A549 (cell line): ENCODE data around the gene PRR23E. TPM values are rescaled to one million over a fixed set of nuclear protein-coding genes. Genes with fewer than 3 reads are reported as not detected.

Experiments used
- ATAC-seq, 2 experiments: fragments of 200-7000 bp in 1 of 2; fragments of >200 bp in 1 of 2; cut with Nextera tagmentation in 1 of 2; cut with Tn5 transposase in 1 of 2; 3 replicates each; pipeline versions ENCODE4 v1.8.0 to v1.9.1; 2018 to 2020; ENCODE audit warnings: mild to moderate bottlenecking in 1 of 2, moderate library complexity in 1 of 2
- CTCF ChIA-PET: fragments of 300-600 bp; sonication (Branson Sonifier 250); formaldehyde crosslinking; extraction: SDS; loops from one replicate; lab custom pipeline; 2021; ENCODE audit warnings: antibody characterized with exemption, inconsistent platforms; lab: Yijun Ruan, JAX
- POLR2A ChIA-PET: fragments of 350-600 bp; formaldehyde crosslinking; extraction: SDS; loops from one replicate; lab custom pipeline; 2021; ENCODE audit warnings: antibody characterized with exemption, inconsistent platforms; lab: Yijun Ruan, JAX
- DNase-seq, 2 experiments: peaks; one replicate each; pipeline versions ENCODE4 v3.0.0 to v3.0.0-alpha.2; 2011 to 2016; ENCODE audit warnings: low read depth in 1 of 2, low spot score in 1 of 2
- FAIRE-seq: peaks from 2 replicates; lab custom pipeline; 2011; peaks lifted over from hg19 to GRCh38; lab: Jason Lieb, UNC
- H3K27ac ChIP-seq, 2 experiments: fragments of >200 bp; sonication (Bioruptor Twin); formaldehyde crosslinking; 3 replicates each; pipeline ENCODE4 v1.5.1; 2016 to 2017
- H3K4me1 ChIP-seq: fragments of >200 bp; sonication (Bioruptor Twin); formaldehyde crosslinking; 3 replicates; pipeline ENCODE4 v1.6.1; 2016
- H3K4me2 ChIP-seq: fragments of >200 bp; sonication (Bioruptor Twin); formaldehyde crosslinking; 3 replicates; pipeline ENCODE4 v1.6.1; 2016
- H3K4me3 ChIP-seq: fragments of >200 bp; sonication (Bioruptor Twin); formaldehyde crosslinking; 3 replicates; pipeline ENCODE4 v1.5.1; 2016
- H3K9me3 ChIP-seq: fragments of >200 bp; sonication (Bioruptor Twin); formaldehyde crosslinking; 3 replicates; pipeline ENCODE4 v1.6.1; 2016
- BHLHE40 ChIP-seq: IDR thresholded peaks from 2 replicates; pipeline ENCODE4 v1.6.1; 2012; ENCODE audit warnings: low read depth, low read length, inconsistent platforms
- CBX2 ChIP-seq: fragments of 200-600 bp; sonication (generic); IDR thresholded peaks from 2 replicates; pipeline ENCODE4 v1.6.1; 2016; ENCODE audit warnings: low read depth, mild to moderate bottlenecking, borderline replicate concordance
- CEBPB ChIP-seq, 2 experiments: fragments of >200 bp in 1 of 2; sonication (Bioruptor Twin) in 1 of 2; formaldehyde crosslinking in 1 of 2; IDR thresholded peaks; 2 replicates each; pipeline ENCODE4 v1.6.1; 2012 to 2016
- CHD2 ChIP-seq: fragments of 150-350 bp; IDR thresholded peaks from 2 replicates; pipeline ENCODE4 v1.6.1; 2014; ENCODE audit warnings: low read length; ENCODE audit not compliant: partially characterized antibody
- EHMT2 ChIP-seq: fragments of 200-600 bp; sonication (generic); IDR thresholded peaks from 2 replicates; pipeline ENCODE4 v1.6.1; 2016; ENCODE audit warnings: antibody characterized with exemption, low read depth, mild to moderate bottlenecking, moderate library complexity
- HDAC2 ChIP-seq: fragments of 200-600 bp; sonication (generic); IDR thresholded peaks from 2 replicates; pipeline ENCODE4 v1.6.1; 2016
- HEYL ChIP-seq: fragments of 250-450 bp; sonication (Bioruptor Pico); IDR thresholded peaks from 2 replicates; pipeline ENCODE4 v1.8.0; 2021; ENCODE audit warnings: mild to moderate bottlenecking, moderate library complexity
- HOXB13 ChIP-seq: fragments of 250-450 bp; sonication (Bioruptor Pico); IDR thresholded peaks from 2 replicates; pipeline ENCODE4 v1.5.0; 2020; ENCODE audit warnings: low read depth, mild to moderate bottlenecking, moderate library complexity
- NPAS2 ChIP-seq: fragments of 250-450 bp; sonication (Bioruptor Pico); IDR thresholded peaks from 2 replicates; pipeline ENCODE4 v1.8.0; 2022; ENCODE audit warnings: mild to moderate bottlenecking, moderate library complexity, borderline replicate concordance
- NR3C1 ChIP-seq: fragments of >200 bp; sonication (Bioruptor Twin); formaldehyde crosslinking; IDR thresholded peaks from 3 replicates; pipeline ENCODE4 v1.6.1; 2017
- PBX3 ChIP-seq: IDR thresholded peaks from 2 replicates; pipeline ENCODE4 v1.6.1; 2012
- RARB ChIP-seq: fragments of 250-450 bp; sonication (Bioruptor Pico); IDR thresholded peaks from 2 replicates; pipeline ENCODE4 v1.8.0; 2021; ENCODE audit warnings: mild to moderate bottlenecking, moderate library complexity
- RFX5 ChIP-seq: fragments of 450-650 bp; IDR thresholded peaks from 2 replicates; pipeline ENCODE4 v1.7.1; 2014; ENCODE audit warnings: antibody characterized with exemption, mild to moderate bottlenecking, moderate library complexity
- RNF2 ChIP-seq: fragments of 200-600 bp; sonication (generic); IDR thresholded peaks from 2 replicates; pipeline ENCODE4 v1.6.1; 2016; ENCODE audit warnings: low read depth, mild to moderate bottlenecking, antibody characterized with exemption, moderate library complexity, borderline replicate concordance
- ZSCAN20 ChIP-seq: fragments of 250-450 bp; sonication (Bioruptor Pico); IDR thresholded peaks from 2 replicates; pipeline ENCODE4 v1.8.0; 2022; ENCODE audit warnings: mild to moderate bottlenecking, moderate library complexity
- WGBS: methylation state at CpG from one replicate; pipeline ENCODE4 v1.1.6; 2017; ENCODE audit errors: missing lambda C conversion rate; 5-methylcytosine and 5-hydroxymethylcytosine counted together
- polyA plus RNA-seq, 4 experiments: library from polyadenylated mRNA; depleted of rRNA in 3 of 4; stranded (reverse); fragments of >200 nt; fragmentation: RNase III in 1 of 4; extraction: RNeasy Plus Mini Kit Qiagen cat#74134 plus additional on column Dnase treatment in 1 of 4; gene quantifications; 2 replicates in 3 of 4; 3 replicates in 1 of 4; pipeline ENCODE4 v1.2.3, GENCODE V29; 2011 to 2017
- TF ChIP-seq, protein P1 (sequence below): fragments of 200-600 bp; sonication (generic); IDR thresholded peaks from 2 replicates; pipeline ENCODE4 v1.6.1; 2016; ENCODE audit warnings: antibody characterized with exemption, mild to moderate bottlenecking, moderate library complexity
- TF ChIP-seq, protein P2 (sequence below): fragments of >200 bp; sonication (Bioruptor Twin); formaldehyde crosslinking; IDR thresholded peaks from 3 replicates; pipeline ENCODE4 v1.6.1; 2016
- TF ChIP-seq, protein P3 (sequence below): fragments of 250-450 bp; sonication (Bioruptor Pico); IDR thresholded peaks from 2 replicates; pipeline ENCODE4 v1.5.0; 2021; ENCODE audit warnings: mild to moderate bottlenecking, moderate library complexity, borderline replicate concordance
- TF ChIP-seq, protein P4 (sequence below): fragments of 450-650 bp; IDR thresholded peaks from 2 replicates; pipeline ENCODE4 v1.6.1; 2014; ENCODE audit warnings: antibody characterized with exemption

PRR23E gene
- polyA plus RNA-seq, 2 of the 4 experiments (the other 2 are of a cell fraction), result not detected

- DNase-seq (no peak), ATAC-seq (no peak), FAIRE-seq (no peak)
- no peak overlapping the region for H3K4me3 ChIP-seq
- TF ChIP-seq CEBPB (IDR thresholded peaks at IDR 0.05) (no peak), HEYL (CRISPR knock-in tag) (no peak), HOXB13 (CRISPR knock-in tag) (no peak), RARB (CRISPR knock-in tag) (no peak), NPAS2 (no peak), CBX2 (no peak), ZSCAN20 (CRISPR knock-in tag) (no peak)
- TF ChIP-seq, protein P1, sequence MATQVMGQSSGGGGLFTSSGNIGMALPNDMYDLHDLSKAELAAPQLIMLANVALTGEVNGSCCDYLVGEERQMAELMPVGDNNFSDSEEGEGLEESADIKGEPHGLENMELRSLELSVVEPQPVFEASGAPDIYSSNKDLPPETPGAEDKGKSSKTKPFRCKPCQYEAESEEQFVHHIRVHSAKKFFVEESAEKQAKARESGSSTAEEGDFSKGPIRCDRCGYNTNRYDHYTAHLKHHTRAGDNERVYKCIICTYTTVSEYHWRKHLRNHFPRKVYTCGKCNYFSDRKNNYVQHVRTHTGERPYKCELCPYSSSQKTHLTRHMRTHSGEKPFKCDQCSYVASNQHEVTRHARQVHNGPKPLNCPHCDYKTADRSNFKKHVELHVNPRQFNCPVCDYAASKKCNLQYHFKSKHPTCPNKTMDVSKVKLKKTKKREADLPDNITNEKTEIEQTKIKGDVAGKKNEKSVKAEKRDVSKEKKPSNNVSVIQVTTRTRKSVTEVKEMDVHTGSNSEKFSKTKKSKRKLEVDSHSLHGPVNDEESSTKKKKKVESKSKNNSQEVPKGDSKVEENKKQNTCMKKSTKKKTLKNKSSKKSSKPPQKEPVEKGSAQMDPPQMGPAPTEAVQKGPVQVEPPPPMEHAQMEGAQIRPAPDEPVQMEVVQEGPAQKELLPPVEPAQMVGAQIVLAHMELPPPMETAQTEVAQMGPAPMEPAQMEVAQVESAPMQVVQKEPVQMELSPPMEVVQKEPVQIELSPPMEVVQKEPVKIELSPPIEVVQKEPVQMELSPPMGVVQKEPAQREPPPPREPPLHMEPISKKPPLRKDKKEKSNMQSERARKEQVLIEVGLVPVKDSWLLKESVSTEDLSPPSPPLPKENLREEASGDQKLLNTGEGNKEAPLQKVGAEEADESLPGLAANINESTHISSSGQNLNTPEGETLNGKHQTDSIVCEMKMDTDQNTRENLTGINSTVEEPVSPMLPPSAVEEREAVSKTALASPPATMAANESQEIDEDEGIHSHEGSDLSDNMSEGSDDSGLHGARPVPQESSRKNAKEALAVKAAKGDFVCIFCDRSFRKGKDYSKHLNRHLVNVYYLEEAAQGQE, result no peak
- TF ChIP-seq, protein P2, sequence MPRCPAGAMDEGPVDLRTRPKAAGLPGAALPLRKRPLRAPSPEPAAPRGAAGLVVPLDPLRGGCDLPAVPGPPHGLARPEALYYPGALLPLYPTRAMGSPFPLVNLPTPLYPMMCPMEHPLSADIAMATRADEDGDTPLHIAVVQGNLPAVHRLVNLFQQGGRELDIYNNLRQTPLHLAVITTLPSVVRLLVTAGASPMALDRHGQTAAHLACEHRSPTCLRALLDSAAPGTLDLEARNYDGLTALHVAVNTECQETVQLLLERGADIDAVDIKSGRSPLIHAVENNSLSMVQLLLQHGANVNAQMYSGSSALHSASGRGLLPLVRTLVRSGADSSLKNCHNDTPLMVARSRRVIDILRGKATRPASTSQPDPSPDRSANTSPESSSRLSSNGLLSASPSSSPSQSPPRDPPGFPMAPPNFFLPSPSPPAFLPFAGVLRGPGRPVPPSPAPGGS, result no peak
- TF ChIP-seq, protein P3, sequence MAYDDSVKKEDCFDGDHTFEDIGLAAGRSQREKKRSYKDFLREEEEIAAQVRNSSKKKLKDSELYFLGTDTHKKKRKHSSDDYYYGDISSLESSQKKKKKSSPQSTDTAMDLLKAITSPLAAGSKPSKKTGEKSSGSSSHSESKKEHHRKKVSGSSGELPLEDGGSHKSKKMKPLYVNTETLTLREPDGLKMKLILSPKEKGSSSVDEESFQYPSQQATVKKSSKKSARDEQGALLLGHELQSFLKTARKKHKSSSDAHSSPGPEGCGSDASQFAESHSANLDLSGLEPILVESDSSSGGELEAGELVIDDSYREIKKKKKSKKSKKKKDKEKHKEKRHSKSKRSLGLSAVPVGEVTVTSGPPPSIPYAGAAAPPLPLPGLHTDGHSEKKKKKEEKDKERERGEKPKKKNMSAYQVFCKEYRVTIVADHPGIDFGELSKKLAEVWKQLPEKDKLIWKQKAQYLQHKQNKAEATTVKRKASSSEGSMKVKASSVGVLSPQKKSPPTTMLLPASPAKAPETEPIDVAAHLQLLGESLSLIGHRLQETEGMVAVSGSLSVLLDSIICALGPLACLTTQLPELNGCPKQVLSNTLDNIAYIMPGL (CRISPR knock-in tag), result no peak
- TF ChIP-seq, protein P4, sequence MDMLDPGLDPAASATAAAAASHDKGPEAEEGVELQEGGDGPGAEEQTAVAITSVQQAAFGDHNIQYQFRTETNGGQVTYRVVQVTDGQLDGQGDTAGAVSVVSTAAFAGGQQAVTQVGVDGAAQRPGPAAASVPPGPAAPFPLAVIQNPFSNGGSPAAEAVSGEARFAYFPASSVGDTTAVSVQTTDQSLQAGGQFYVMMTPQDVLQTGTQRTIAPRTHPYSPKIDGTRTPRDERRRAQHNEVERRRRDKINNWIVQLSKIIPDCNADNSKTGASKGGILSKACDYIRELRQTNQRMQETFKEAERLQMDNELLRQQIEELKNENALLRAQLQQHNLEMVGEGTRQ, result no peak
- H3K4me2 ChIP-seq, result no peak overlapping the region
- WGBS, result 57% methylated on average over 3 of the region's 3 CpGs
- ChIA-PET POLR2A (no interaction called here), CTCF (interaction anchor here (1.4 kb wide), 1 partner anchor 203 kb away, joined by 3 read pairs; no protein-coding TSS in a partner anchor)
- no peaks in the 10 kb centered on the region for H3K9me3 ChIP-seq
- no peaks in the 10 kb centered on the region for H3K4me1 ChIP-seq
- no peak overlapping the region for H3K27ac ChIP-seq
Measured at GRCh38 chr3:127185268-127185667, 7.7 kb upstream of the PRR23E start.

GRCh38 chr3:127185962-127186674 is 6.8 kb upstream of the PRR23E start:
- Histone ChIP-seq H3K4me3 (no peak overlapping the region), H3K4me1 (no peaks in the 10 kb centered on the region), H3K27ac (no peak overlapping the region), H3K9me3 (no peaks in the 10 kb centered on the region), H3K4me2 (no peak overlapping the region)
- ATAC-seq (no peak), FAIRE-seq (no peak), DNase-seq (no peak)
- CTCF ChIA-PET, result interaction anchor here (1.4 kb wide), 1 partner anchor 204 kb away, joined by 3 read pairs; no protein-coding TSS in a partner anchor
- 3% methylated on average over 4 of the region's 4 CpGs for WGBS
- TF ChIP-seq NR3C1 (no peak), HDAC2 (no peak), RFX5 (no peak), NPAS2 (no peak), RNF2 (no peak), BHLHE40 (no peak), CHD2 (no peak), EHMT2 (no peak), PBX3 (no peak)
- TF ChIP-seq, protein P2, result no peak
- TF ChIP-seq, protein P3 (CRISPR knock-in tag), result no peak
- POLR2A ChIA-PET, result interaction anchor here (0.6 kb wide), 1 partner anchor 64 kb away, joined by 6 read pairs; no protein-coding TSS in a partner anchor
